SK-N-SH treated with all-trans-retinoic acid at 6 μM for 48 hours (cell line): ENCODE measurements around the gene ADAM22.

ENCODE experiments used
- CREB5 ChIP-seq: fragments of 250-450 bp; sonication (Bioruptor Pico); IDR thresholded peaks from 2 replicates; pipeline ENCODE4 v1.5.1; 2020; ENCODE audit warnings: low read depth, mild to moderate bottlenecking, moderate library complexity
- GLIS3 ChIP-seq: fragments of 250-450 bp; sonication (Bioruptor Pico); IDR thresholded peaks from 2 replicates; pipeline ENCODE4 v1.5.0; 2020; ENCODE audit warnings: mild to moderate bottlenecking, moderate library complexity
- OSR1 ChIP-seq: fragments of 250-450 bp; sonication (Bioruptor Pico); IDR thresholded peaks from 2 replicates; pipeline ENCODE4 v1.8.0; 2022; ENCODE audit warnings: moderate library complexity, mild to moderate bottlenecking, inconsistent platforms
- POU6F1 ChIP-seq: fragments of 250-450 bp; sonication (Bioruptor Pico); IDR thresholded peaks from 2 replicates; pipeline ENCODE4 v1.8.0; 2021; ENCODE audit warnings: low read depth, mild to moderate bottlenecking, moderate library complexity, borderline replicate concordance
- RARB ChIP-seq: fragments of 250-450 bp; sonication (Bioruptor Pico); IDR thresholded peaks from 2 replicates; pipeline ENCODE4 v1.8.0; 2021; ENCODE audit warnings: mild to moderate bottlenecking, moderate library complexity
- SNAI2 ChIP-seq: fragments of 250-450 bp; sonication (Bioruptor Pico); IDR thresholded peaks from 2 replicates; pipeline ENCODE4 v1.5.0; 2020; ENCODE audit warnings: mild to moderate bottlenecking, moderate library complexity
- TCF4 ChIP-seq: fragments of 250-450 bp; sonication (Bioruptor Pico); IDR thresholded peaks from 2 replicates; pipeline ENCODE4 v1.8.0; 2021; ENCODE audit warnings: mild to moderate bottlenecking, moderate library complexity, borderline replicate concordance
- ZC3H10 ChIP-seq: fragments of 250-450 bp; sonication (Bioruptor Pico); IDR thresholded peaks from 2 replicates; pipeline ENCODE4 v1.5.1; 2021; ENCODE audit warnings: mild to moderate bottlenecking, moderate library complexity
- ZFP3 ChIP-seq: fragments of 250-450 bp; sonication (Bioruptor Pico); IDR thresholded peaks from 2 replicates; pipeline ENCODE4 v1.5.0; 2020; ENCODE audit warnings: mild to moderate bottlenecking, moderate library complexity
- ZNF565 ChIP-seq: fragments of 450-650 bp; formaldehyde crosslinking; conservative IDR thresholded peaks from 2 replicates; pipeline ENCODE4 v1.5.0; 2020; ENCODE audit warnings: low read depth, mild to moderate bottlenecking, moderate library complexity
- ZNF70 ChIP-seq: fragments of 450-650 bp; formaldehyde crosslinking; IDR thresholded peaks from 2 replicates; pipeline ENCODE4 v1.5.0; 2020; ENCODE audit warnings: mild to moderate bottlenecking, moderate library complexity
- TF ChIP-seq, protein P1 (sequence below): fragments of 250-450 bp; sonication (Bioruptor Pico); IDR thresholded peaks from 2 replicates; pipeline ENCODE4 v1.5.1; 2021; ENCODE audit warnings: mild to moderate bottlenecking, moderate library complexity
- TF ChIP-seq, protein P2 (sequence below): fragments of 250-450 bp; sonication (Bioruptor Pico); IDR thresholded peaks from 2 replicates; pipeline ENCODE4 v1.8.0; 2020; ENCODE audit warnings: mild to moderate bottlenecking, moderate library complexity, borderline replicate concordance

DNA sequence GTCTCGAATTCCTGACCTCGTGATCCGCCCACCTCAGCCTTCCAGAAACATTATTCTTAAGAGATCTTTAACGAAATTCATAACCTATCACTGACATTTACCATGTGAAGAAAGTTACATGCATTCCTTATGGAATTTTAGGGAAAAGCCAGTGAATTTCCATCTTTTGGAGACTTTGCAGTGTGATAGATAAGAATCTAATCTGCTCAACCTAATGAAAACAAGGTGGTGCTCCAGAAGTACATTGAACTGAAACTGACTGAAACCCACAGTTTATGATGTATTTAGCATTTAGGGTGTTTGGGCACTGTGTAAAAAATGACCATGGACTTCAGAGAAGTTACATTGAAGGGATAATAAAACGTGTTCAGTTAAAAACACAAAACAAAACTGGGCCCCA is 242.1 kb downstream of the ADAM22 start:
- TF ChIP-seq GLIS3 (CRISPR knock-in tag) (no peak), ZFP3 (CRISPR knock-in tag) (no peak), CREB5 (no peak), ZNF565 (CRISPR knock-in tag) (no peak), SNAI2 (no peak), RARB (no peak), POU6F1 (CRISPR knock-in tag) (no peak), ZNF70 (no peak), OSR1 (no peak), TCF4 (CRISPR knock-in tag) (peak; percentile 69; the same call in 1 of the 2 replicates), ZC3H10 (CRISPR knock-in tag) (no peak)
- TF ChIP-seq, protein P1, sequence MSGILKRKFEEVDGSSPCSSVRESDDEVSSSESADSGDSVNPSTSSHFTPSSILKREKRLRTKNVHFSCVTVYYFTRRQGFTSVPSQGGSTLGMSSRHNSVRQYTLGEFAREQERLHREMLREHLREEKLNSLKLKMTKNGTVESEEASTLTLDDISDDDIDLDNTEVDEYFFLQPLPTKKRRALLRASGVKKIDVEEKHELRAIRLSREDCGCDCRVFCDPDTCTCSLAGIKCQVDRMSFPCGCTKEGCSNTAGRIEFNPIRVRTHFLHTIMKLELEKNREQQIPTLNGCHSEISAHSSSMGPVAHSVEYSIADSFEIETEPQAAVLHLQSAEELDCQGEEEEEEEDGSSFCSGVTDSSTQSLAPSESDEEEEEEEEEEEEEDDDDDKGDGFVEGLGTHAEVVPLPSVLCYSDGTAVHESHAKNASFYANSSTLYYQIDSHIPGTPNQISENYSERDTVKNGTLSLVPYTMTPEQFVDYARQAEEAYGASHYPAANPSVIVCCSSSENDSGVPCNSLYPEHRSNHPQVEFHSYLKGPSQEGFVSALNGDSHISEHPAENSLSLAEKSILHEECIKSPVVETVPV (CRISPR knock-in tag), result no peak
- TF ChIP-seq, protein P2, sequence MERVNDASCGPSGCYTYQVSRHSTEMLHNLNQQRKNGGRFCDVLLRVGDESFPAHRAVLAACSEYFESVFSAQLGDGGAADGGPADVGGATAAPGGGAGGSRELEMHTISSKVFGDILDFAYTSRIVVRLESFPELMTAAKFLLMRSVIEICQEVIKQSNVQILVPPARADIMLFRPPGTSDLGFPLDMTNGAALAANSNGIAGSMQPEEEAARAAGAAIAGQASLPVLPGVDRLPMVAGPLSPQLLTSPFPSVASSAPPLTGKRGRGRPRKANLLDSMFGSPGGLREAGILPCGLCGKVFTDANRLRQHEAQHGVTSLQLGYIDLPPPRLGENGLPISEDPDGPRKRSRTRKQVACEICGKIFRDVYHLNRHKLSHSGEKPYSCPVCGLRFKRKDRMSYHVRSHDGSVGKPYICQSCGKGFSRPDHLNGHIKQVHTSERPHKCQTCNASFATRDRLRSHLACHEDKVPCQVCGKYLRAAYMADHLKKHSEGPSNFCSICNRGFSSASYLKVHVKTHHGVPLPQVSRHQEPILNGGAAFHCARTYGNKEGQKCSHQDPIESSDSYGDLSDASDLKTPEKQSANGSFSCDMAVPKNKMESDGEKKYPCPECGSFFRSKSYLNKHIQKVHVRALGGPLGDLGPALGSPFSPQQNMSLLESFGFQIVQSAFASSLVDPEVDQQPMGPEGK (CRISPR knock-in tag), result no peak
